ENCODE measurements around the gene LDLRAD4.

Gene LDLRAD4

DNA sequence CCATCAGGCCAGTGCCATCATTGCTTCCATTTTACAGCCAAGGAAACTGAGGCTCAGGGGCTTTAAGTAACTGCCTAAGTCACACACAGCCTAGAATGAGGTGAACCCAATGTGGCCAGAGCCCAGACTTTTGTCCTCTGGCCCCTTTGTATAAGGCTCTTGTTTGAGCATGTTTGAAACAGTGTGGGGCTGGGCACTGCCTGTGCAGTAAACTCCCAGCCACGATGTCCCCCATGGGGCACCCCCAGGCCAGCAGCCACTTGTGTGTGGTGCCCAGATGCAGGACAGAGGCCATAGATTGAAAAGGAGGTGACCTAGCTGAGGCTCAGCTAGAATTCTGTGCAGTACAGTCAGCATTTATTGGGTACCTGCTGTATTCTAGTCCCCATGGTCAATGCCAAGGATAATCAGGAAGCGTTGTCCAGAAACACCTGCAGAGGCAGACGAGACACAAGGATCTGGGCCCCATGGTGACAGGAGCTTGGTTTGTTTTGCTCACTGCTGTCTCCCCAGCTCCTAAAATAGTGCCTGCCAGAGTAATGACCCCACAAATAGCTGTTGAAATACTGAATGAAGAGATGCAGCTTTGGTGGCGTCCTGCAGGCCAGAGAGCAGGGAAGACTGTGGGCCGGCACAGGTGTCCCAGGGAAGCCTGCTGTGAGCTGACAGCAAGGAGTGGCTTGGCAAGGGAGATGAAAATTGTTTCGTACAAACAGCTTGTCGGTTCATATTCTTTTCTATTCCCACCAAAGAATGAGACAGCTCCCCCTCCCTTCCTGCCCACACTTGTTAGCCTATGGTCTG is 160.7 kb downstream of the LDLRAD4 start:
- Histone ChIP-seq H3K4me3 (no peak overlapping the region), H3K9me3 (ENCODE audit: low read depth, low read length) (no peaks in the 10 kb centered on the region), H3K9ac (ENCODE audit: insufficient read length) (no peak overlapping the region), H3K36me3 (ENCODE audit: insufficient read depth, low read length) (no peaks in the 10 kb centered on the region), H3K27ac (no peak overlapping the region)
- TF ChIP-seq EZH2 (IDR thresholded peaks at IDR 0.05) (no peak), FOXP2 (optimal IDR thresholded peaks at IDR 0.05; ENCODE audit: control extremely low read depth, extremely low read length, insufficient read depth) (no peak), POLR2AphosphoS5 (IDR thresholded peaks at IDR 0.05; ENCODE audit: borderline replicate concordance, low read depth, low read length) (no peak)
- no peak for DNase-seq (ENCODE audit: low read depth, low spot score)

DNA sequence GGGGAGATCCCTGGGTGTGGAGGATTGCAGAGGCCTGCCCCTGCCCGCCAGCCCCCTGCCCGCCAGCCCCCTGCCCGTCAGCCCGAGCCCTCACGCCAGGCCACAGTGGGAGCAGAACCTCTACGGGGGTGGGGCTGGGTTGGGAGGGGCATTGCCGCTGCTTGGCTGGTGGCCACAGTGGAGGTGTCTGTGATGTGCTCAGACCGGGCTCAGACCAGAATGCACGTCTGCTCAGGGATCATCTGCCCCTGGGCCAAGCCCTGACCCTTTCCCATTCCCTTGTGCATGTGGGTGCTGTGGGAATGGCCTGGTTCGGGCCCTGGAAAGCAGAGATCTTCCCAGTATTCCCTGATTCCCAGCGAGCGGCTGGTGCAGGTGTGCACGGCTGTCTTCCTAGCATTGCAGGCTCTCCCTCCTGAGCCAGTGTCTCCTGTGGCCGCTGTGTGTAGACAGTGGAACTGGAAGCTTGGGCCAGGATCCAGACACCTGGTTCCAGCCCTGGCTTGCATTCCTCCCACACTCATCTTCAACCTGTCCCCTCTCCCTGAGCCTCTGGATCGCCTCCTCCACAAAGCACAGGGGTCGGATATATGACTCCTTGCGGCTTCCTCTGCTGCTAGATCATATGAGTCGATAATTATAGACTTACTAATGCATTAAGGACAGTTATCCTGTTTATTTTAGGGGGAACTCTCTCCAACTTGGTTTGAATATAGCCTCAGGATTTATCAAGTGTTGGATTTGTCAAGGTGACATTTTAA is 161.6 kb downstream of the LDLRAD4 start:
- Histone ChIP-seq H3K4me3 (no peak overlapping the region), H3K9me3 (ENCODE audit: low read depth, low read length) (no peaks in the 10 kb centered on the region), H3K36me3 (ENCODE audit: insufficient read depth, low read length) (no peaks in the 10 kb centered on the region), H3K9ac (ENCODE audit: insufficient read length) (no peak overlapping the region), H3K27ac (no peak overlapping the region)
- no peak for DNase-seq (ENCODE audit: low read depth, low spot score)
- TF ChIP-seq FOXP2 (optimal IDR thresholded peaks at IDR 0.05; ENCODE audit: control extremely low read depth, extremely low read length, insufficient read depth) (no peak), POLR2AphosphoS5 (IDR thresholded peaks at IDR 0.05; ENCODE audit: borderline replicate concordance, low read depth, low read length) (no peak), EZH2 (IDR thresholded peaks at IDR 0.05) (no peak)

DNA sequence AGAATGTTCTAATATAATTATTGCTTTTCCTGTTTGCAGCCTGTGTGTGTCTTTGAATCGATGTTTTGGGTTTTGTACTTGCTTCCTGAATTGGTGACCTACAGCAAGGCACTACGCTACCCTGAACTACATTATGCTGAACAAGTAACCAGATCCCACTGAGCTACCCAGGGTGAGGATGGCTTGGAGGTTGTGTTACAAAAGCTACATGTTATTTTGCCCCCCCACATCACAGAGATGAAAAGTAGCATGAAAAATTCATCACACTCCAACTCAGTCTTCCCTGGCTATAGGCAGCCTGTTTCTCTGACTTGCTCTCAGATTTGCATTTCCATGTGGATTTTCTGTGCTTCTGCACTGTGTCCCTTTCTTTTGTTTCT is 162.1 kb downstream of the LDLRAD4 start:
- no peak for TF ChIP-seq EZH2 (IDR thresholded peaks at IDR 0.05)
- TF ChIP-seq FOXP2 (optimal IDR thresholded peaks at IDR 0.05; ENCODE audit: control extremely low read depth, extremely low read length, insufficient read depth): no peak
- no peak for TF ChIP-seq POLR2AphosphoS5 (IDR thresholded peaks at IDR 0.05; ENCODE audit: borderline replicate concordance, low read depth, low read length)
- Histone ChIP-seq H3K36me3 (ENCODE audit: insufficient read depth, low read length) (no peaks in the 10 kb centered on the region), H3K27ac (no peak overlapping the region), H3K9me3 (ENCODE audit: low read depth, low read length) (no peaks in the 10 kb centered on the region), H3K9ac (ENCODE audit: insufficient read length) (no peak overlapping the region), H3K4me3 (no peak overlapping the region)
- DNase-seq (ENCODE audit: low read depth, low spot score): no peak

DNA sequence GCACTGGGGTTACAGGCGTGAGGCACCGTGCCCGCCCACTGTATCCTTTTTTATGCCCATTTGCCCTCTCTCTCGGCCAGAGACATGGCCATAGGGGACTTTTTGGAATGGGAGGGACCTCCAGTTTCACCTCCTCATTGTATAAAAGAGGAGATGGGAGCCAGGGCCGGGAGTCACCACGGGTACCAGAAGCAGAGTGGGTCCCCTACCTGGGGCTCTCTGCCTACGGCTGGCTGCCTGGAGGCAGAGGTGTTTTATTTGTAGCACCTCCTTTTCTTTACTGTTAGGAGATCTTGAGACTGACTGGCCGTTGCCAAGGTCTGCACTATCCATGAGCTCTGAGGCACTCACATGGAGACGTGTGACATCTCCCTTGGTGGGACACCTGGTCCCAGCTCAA is 162.8 kb downstream of the LDLRAD4 start:
- DNase-seq (ENCODE audit: low read depth, low spot score): no peak
- H3K9me3 ChIP-seq (ENCODE audit: low read depth, low read length): no peaks in the 10 kb centered on the region
- no peak overlapping the region for H3K9ac ChIP-seq (ENCODE audit: insufficient read length)
- no peak overlapping the region for H3K4me3 ChIP-seq
- no peaks in the 10 kb centered on the region for H3K36me3 ChIP-seq (ENCODE audit: insufficient read depth, low read length)
- TF ChIP-seq FOXP2 (optimal IDR thresholded peaks at IDR 0.05; ENCODE audit: control extremely low read depth, extremely low read length, insufficient read depth): no peak
- no peak for TF ChIP-seq EZH2 (IDR thresholded peaks at IDR 0.05)
- TF ChIP-seq POLR2AphosphoS5 (IDR thresholded peaks at IDR 0.05; ENCODE audit: borderline replicate concordance, low read depth, low read length): no peak
- H3K27ac ChIP-seq: no peak overlapping the region

DNA sequence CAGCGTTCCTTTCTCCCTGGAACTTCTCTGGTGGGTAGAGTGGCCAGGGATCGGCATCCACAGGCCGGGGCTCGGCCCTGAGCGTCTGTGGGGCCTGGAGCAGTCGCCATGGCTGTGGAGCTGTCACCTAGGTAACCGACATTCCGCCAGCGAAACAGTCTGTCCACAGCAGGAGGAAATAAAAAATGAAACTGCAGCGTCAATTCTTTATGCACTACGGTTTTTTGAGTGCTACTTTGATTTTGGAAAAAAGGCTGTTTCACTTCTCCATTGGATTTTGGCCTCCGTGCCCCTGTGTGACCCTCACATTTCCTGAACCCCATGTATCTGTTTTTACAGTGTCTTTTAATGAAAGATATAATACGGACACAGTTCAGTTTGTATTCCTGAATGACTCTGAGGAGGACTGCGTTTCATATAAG is 163.4 kb downstream of the LDLRAD4 start:
- H3K4me3 ChIP-seq: peak overlapping the region; percentile 40; the same call in 1 of the 2 replicates
- peak overlapping the region; percentile 45 for H3K9ac ChIP-seq (ENCODE audit: insufficient read length)
- H3K9me3 ChIP-seq (ENCODE audit: low read depth, low read length): no peaks in the 10 kb centered on the region
- TF ChIP-seq FOXP2 (optimal IDR thresholded peaks at IDR 0.05; ENCODE audit: control extremely low read depth, extremely low read length, insufficient read depth) (no peak), POLR2AphosphoS5 (IDR thresholded peaks at IDR 0.05; ENCODE audit: borderline replicate concordance, low read depth, low read length) (no peak), EZH2 (IDR thresholded peaks at IDR 0.05) (no peak)
- no peak overlapping the region for H3K27ac ChIP-seq
- no peak for DNase-seq (ENCODE audit: low read depth, low spot score)
- no peaks in the 10 kb centered on the region for H3K36me3 ChIP-seq (ENCODE audit: insufficient read depth, low read length)

DNA sequence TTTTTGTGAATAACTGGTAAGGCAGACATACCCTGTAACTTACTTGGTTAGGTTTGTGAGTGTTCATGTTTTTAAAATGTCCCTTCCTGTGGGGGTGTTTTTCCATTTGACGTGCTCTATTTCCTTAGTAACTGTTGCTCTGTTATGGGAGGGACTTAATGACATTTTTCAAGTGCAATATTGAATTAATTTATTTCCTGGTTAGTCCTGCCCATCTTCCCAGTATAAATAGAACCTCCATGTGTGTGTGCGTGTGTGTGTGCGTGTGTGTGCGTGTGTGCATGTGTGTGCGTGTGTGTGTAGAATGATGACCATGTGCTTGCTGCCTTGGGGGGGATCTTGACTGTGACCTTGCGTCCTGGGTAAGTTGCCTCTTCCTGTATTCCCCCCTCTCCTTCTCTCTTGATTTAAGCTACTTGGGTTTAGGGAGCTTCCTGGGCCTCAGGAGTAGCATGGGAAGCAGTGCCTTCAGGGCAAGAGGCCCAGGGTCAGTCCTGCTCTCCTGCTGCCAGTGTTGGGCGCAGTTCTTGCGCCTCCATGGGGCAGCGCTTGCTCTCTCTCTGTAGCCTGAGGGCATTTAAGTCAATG is 163.9 kb downstream of the LDLRAD4 start:
- Histone ChIP-seq H3K27ac (no peak overlapping the region), H3K4me3 (peak overlapping the region; percentile 40; the same call in 1 of the 2 replicates), H3K9me3 (ENCODE audit: low read depth, low read length) (no peaks in the 10 kb centered on the region), H3K36me3 (ENCODE audit: insufficient read depth, low read length) (no peaks in the 10 kb centered on the region), H3K9ac (ENCODE audit: insufficient read length) (peak overlapping the region; percentile 45)
- DNase-seq (ENCODE audit: low read depth, low spot score): peak; percentile 1
- TF ChIP-seq EZH2 (IDR thresholded peaks at IDR 0.05) (no peak), FOXP2 (optimal IDR thresholded peaks at IDR 0.05; ENCODE audit: control extremely low read depth, extremely low read length, insufficient read depth) (no peak)

DNA sequence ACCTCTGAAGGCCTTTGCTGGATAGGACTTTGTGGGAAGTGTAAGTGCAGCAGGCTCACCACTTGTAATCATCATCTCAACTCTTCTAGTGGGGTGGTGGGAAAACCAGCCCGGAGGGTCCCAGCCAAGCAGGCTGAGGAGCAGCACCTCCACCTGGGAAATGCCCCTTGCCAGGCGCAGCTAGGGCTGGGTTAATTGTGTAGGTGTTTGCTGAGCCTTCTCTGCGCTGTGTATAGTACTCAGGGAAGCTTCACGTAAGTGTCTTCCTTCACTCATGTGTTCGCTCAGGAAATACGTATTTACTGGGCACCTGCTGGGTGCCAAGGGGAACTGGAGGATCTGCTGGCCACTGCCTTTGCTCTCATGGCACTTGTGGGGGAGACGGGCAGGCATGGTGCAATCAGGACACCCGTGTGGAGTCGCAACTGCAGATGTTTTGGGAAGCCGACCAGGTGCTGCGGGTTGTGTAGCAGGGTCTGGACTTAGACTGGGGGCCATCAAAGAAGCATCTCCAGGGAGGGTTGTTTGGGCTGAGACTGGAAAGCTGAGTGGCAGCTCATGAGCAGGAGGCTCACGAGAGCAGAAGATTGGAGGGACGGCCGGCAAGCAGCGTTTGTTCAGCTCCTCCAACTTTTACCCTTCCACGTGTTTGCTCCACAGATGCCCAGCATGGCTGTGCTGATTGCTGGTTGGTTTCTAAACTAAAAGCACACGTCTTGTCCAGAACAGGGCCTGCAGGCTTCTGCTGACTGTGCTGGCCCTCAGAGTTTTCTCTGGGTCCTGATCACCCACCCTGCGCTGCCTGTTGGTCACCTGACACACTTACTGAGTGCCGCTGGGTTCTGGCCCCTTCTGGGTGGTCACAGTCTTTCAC is 164.6 kb downstream of the LDLRAD4 start:
- Histone ChIP-seq H3K4me3 (no peak overlapping the region), H3K9me3 (ENCODE audit: low read depth, low read length) (no peaks in the 10 kb centered on the region), H3K9ac (ENCODE audit: insufficient read length) (no peak overlapping the region), H3K36me3 (ENCODE audit: insufficient read depth, low read length) (no peaks in the 10 kb centered on the region), H3K27ac (no peak overlapping the region)
- no peak for DNase-seq (ENCODE audit: low read depth, low spot score)
- TF ChIP-seq POLR2AphosphoS5 (IDR thresholded peaks at IDR 0.05; ENCODE audit: borderline replicate concordance, low read depth, low read length) (no peak), FOXP2 (optimal IDR thresholded peaks at IDR 0.05; ENCODE audit: control extremely low read depth, extremely low read length, insufficient read depth) (no peak), EZH2 (IDR thresholded peaks at IDR 0.05) (no peak)

All from SK-N-MC (cell line).